ENCODE results near the gene LGALS7.

LGALS7 gene

DNA sequence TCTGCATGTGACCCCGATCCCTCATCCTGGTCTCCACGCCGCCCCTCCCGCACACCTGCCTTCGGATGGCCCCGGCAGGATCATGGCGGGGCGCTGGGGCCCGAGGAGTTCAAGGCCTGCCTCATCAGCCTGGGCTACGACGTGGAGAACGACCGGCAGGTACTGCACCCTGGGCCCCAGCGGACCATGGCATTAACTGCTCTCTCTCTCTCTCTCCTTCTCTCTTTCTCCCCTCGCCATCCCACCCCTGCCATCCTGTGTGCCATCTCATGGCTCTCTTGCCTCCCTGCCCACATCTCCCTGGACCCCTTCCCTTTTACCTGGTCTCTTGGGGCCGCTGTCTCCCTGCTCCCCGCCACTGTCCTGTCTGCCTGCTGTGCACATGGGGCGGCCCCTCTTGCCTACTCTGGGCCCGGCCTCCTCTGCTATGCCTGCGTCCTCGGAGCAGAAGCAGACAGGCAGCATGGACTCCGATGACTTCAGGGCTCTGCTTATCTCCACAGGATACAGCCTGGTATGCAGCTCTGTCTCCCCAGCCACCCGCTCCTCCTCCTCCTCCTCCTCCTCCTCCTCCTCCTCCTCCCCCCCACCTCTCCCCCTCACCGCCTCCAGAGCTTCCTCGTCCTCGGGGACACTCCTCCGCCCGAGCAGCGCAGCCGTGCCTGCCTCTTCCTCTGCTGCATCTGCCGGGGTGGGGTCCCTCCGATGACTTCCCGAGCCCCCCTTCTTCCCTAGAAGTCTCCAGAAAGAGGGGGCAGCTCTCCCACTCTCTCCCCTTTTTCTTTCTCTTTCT is 45.3 kb downstream of the LGALS7 start:
- DNase-seq (ENCODE audit: low read depth in 2 of 2), result no peak

DNA sequence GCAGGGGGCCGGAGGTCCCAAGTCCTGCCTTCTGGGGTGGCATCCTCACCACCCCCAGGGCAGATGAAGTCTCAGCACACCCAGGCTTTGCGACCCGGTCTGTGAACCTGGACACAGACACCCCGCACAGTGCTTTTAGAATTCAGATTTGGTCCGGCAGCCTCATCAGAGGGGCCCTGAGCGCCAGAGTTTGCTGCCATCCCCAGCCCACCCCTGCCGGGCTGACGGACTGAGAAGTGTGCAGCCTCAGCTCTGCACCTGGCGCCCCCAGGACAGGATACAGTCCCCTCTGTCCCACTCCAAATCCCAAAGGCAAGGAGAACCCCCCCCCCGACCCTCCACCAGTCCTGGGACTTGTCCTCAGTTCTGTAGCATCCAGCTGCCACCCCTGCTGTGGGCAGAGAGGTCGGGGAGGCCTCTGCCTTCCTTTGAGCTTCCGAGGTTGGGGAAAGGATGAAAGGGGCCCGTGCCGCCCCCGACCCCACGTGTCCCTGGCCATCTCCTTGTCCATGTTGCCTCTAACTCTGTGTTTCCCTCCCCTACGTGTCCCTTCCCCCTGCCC is 45.9 kb downstream of the LGALS7 start:
- no peak for DNase-seq (ENCODE audit: low read depth in 2 of 2)

DNA sequence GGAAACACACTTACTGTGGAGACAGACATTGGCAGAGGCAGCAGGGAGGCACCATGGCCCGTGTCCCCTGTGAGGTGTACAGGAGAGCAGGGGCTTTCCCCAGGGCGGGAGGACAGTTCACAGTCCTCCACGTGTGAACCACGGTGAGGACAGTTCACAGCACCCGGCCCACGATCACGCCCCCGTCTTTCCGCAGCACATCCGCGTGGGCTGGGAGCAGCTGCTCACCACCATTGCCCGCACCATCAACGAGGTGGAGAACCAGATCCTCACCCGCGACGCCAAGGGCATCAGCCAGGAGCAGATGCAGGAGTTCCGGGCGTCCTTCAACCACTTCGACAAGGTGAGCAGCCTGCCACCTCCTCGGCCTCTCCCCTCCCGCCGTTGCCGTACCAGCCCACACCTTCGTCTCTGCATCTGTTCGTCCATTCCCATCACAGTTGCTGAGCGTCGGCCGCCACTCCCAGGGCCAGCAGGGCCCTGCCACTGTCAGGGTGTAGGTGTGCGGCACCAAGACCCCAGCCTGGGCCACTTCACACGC is 46.5 kb downstream of the LGALS7 start:
- DNase-seq (ENCODE audit: low read depth in 2 of 2), result no peak

DNA sequence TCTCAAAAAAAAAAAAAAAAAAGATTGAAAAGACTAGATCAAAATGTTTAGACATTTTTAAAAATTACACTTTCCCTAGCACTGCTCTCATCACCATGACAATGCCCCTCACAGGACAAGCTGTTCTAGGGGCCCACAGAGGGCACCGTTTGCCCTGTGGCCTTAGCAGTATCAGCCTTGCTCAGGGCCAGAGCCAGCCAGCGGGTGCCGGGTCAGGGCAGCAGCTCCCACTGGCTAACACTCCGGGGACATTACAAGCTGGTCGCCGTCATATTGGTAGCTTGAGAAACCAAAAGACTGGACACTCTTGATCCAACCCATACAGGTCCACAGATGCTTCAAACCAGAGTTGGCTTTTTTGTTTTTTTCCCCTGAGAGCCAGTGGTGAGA is 47.0 kb downstream of the LGALS7 start:
- no peak for DNase-seq (ENCODE audit: low read depth in 2 of 2)

DNA sequence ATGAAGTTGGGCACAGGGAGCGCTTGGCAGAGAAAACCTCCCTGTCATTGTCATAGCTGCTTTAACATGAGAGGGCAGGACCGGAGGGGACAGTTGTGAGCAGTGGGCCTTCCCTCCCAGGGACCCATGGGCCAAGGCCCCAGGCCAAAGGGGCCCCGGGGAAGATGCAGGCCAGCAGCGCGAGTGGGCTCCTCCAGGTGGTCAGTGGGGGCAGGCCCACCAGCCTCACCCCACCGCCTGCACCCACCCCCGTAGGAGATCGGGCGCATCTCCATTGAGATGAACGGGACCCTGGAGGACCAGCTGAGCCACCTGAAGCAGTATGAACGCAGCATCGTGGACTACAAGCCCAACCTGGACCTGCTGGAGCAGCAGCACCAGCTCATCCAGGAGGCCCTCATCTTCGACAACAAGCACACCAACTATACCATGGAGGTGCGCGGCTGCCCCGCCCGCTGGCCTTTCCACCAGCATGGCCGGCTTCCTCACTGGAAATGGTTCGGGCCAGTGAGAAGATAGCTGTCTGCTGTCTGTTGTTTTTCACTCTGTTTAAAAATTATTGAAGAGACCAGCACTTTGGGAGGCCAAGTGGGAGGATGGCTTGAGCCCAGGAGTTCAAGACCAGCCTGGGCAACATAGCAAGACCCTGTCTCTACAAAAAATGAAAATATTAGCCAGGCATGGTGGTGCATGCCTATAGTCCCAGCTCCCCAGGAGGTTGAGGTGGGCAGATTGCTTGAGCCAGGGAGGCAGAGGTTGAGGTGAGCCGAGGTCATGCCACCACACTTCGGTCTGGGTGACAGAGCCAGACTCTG is 47.6 kb downstream of the LGALS7 start:
- no peak for DNase-seq (ENCODE audit: low read depth in 2 of 2)

DNA sequence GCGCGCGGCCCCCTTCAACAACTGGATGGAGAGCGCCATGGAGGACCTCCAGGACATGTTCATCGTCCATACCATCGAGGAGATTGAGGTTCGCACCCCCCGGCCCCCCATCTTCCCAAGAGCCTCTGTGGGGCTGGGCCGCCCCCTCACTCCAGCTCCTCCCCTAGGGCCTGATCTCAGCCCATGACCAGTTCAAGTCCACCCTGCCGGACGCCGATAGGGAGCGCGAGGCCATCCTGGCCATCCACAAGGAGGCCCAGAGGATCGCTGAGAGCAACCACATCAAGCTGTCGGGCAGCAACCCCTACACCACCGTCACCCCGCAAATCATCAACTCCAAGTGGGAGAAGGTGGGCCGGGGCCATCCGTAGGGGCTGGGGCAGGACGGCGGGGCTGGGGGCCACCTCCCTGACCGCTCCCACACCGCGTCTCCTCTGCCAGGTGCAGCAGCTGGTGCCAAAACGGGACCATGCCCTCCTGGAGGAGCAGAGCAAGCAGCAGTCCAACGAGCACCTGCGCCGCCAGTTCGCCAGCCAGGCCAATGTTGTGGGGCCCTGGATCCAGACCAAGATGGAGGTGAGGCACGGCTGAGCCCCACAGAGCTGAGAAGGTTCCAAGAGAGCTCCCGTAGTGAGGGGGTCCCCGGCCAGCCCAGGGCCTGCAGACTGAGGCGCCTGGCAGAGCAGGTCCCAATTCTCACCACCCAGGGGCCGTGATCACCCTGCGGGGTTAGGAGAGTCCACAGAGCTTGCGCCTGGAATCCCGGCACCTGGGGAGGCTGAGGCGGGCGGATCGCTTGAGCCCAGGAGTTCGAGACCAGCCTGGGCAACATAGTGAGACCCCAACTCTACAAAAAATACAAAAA is 49.1 kb downstream of the LGALS7 start:
- no peak for DNase-seq (ENCODE audit: low read depth in 2 of 2)

DNA sequence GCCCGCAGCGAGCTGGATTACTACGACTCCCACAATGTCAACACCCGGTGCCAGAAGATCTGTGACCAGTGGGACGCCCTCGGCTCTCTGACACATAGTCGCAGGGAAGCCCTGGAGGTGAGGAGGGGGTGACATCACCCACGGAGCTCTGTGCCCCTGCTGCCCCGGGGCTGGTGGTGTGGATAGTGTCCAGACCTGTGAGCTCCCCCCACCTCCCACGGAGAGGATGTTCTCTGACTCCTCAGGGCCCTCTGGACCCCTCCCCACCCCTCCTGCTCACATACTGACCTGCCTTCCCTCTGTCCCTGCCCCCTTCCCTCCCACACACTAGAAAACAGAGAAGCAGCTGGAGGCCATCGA is 49.7 kb downstream of the LGALS7 start:
- DNase-seq (ENCODE audit: low read depth in 2 of 2), result no peak

DNA sequence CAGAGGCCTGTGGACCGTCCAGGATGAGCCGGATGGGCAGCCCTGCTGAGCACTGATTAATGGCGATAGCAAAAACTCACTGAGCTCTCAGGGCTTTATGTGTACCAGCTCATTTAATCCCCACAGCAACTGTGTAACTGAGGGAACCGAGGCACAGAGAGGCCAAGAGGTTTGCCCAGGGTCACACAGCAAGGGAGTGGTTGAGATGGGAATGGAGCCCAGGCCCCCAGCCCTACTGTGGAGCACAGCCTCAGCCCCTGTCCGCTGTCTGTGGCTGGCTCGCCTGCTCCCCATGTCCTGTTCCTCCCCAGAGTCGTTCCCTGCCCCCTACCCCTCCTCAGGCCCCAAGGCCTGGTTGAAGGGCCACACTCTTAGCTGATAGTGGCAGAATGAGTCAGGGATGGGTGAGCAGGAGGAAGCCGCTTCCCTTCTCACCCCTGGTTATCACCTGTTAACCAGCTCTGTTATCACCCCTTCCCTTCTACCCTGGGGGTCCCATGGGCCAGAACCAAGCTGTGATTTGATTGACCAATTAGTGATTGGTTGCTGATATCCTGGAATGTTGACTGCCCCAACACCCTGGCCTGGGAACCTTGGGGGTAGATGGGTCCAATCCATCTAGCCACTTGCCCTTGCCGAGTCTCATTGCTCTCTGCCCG is 50.2 kb downstream of the LGALS7 start:
- no peak for DNase-seq (ENCODE audit: low read depth in 2 of 2)

DNA sequence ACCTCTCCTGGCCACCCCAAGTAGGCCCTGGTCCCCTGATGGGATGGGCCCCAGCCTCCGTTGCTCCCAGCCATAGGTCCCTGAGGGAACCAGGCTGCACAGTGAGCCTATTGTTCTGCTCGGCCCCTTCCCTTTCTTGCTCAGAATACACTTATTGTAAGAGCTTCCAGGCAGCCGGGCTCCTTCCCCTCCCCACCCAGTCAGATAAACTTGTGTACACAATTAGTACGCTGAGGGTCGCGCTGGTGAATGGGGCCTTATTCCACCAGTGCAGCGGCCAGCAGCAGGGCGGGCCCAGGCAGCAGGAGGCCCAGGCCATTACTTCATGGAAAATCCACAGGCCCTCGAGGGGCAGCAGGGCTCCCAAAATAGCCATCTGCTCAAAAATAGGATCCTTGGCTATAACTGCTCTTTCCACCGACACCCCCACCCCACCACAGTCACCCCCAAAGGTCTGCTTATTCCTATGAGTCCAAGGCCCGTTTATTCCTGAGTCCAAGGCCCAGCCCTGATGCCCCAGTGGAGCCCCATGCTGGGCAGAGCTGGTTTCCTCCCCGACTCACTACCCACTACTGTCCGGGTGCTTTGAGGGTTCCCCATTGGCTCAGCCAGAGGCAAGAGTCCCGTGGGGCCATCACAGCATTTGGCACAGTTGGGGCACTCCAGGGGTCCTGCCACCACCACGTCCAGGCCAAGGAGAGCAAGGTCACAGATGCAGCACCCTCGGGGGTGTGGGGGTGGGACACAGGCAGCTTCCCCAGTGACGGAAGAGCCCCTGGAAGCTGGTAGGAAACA is 51.1 kb downstream of the LGALS7 start:
- DNase-seq (ENCODE audit: low read depth in 2 of 2), result no peak

DNA sequence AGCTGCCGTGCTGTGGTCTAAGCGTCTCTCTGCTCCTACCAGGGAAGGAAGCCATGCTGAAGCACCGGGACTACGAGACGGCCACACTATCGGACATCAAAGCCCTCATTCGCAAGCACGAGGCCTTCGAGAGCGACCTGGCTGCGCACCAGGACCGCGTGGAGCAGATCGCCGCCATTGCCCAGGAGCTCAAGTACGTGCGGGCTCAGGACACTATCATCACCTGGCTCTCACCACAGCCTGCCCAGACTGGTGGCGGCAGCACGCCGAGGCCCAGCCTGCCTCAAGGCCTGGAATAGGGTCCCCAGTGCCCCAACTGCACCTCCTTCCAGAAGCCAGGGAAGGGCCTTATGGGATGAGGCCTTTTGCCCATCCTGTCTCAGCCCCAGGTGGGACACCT is 51.8 kb downstream of the LGALS7 start:
- no peak for DNase-seq (ENCODE audit: low read depth in 2 of 2)

All from stimulated activated CD4-positive, alpha-beta T cell treated with anti-CD3 and anti-CD28 coated beads, Interleukin-1b, Interleukin-23, amount 100 ng/mL, for 1 hour (primary cell).